BE2C (cell line): ENCODE data around the gene PLXDC2.

Source experiments
- DNase-seq: peaks from one replicate; pipeline ENCODE4 v3.0.0-alpha.2; 2020
- H3K27me3 ChIP-seq: fragments of 250-450 bp; sonication (Bioruptor Pico); 2 replicates; pipeline ENCODE4 v1.5.1; 2020; ENCODE audit warnings: mild to moderate bottlenecking
- H3K36me3 ChIP-seq: fragments of 250-450 bp; sonication (Bioruptor Pico); 2 replicates; pipeline ENCODE4 v1.5.1; 2020; ENCODE audit warnings: mild to moderate bottlenecking
- H3K4me1 ChIP-seq: fragments of 250-450 bp; sonication (Bioruptor Pico); 2 replicates; pipeline ENCODE4 v1.5.1; 2020
- H3K4me3 ChIP-seq: 2 replicates; pipeline ENCODE4 v1.5.1; 2011; ENCODE audit warnings: low read depth, low read length
- H3K9me3 ChIP-seq: fragments of 250-450 bp; sonication (Bioruptor Pico); 2 replicates; pipeline ENCODE4 v1.5.1; 2020
- CTCF ChIP-seq: IDR thresholded peaks from 2 replicates; pipeline ENCODE4 v1.5.1; 2012; ENCODE audit warnings: mild to moderate bottlenecking, low read depth, low read length

Gene PLXDC2

GRCh38 chr10:19809481-19809880, 6.8 kb upstream of the PLXDC2 start:
- no peak for TF ChIP-seq CTCF
- no peaks in the 10 kb centered on the region for H3K4me1 ChIP-seq
- H3K9me3 ChIP-seq = no peaks in the 10 kb centered on the region
- no peak overlapping the region for H3K4me3 ChIP-seq
- peaks cover 2% of the 10 kb centered on the region for H3K27me3 ChIP-seq
- DNase-seq = no peak
- H3K36me3 ChIP-seq = no peaks in the 10 kb centered on the region

GRCh38 chr10:19811540-19811939, 4.7 kb upstream of the PLXDC2 start:
- Histone ChIP-seq H3K36me3 (no peaks in the 10 kb centered on the region), H3K4me3 (no peak overlapping the region), H3K27me3 (peaks cover 17% of the 10 kb centered on the region), H3K9me3 (no peaks in the 10 kb centered on the region), H3K4me1 (no peaks in the 10 kb centered on the region)
- TF ChIP-seq CTCF = peak; percentile 65
- DNase-seq = no peak

GRCh38 chr10:19812976-19813375, 3.3 kb upstream of the PLXDC2 start:
- peaks cover 31% of the 10 kb centered on the region for H3K27me3 ChIP-seq
- no peaks in the 10 kb centered on the region for H3K9me3 ChIP-seq

GRCh38 chr10:19815036-19815730, 1.0 kb upstream of the PLXDC2 start:
- peak; percentile 12 for DNase-seq
- peak overlapping the region; percentile 80 for H3K4me3 ChIP-seq
- peaks cover 36% of the 10 kb centered on the region for H3K27me3 ChIP-seq
- H3K36me3 ChIP-seq = no peaks in the 10 kb centered on the region
- TF ChIP-seq CTCF = no peak
- no peaks in the 10 kb centered on the region for H3K9me3 ChIP-seq
- no peaks in the 10 kb centered on the region for H3K4me1 ChIP-seq

More at GRCh38 chr10:19812976-19813375, 3.3 kb upstream of the PLXDC2 start:
- no peak for TF ChIP-seq CTCF
- H3K4me1 ChIP-seq = no peaks in the 10 kb centered on the region
- H3K36me3 ChIP-seq = no peaks in the 10 kb centered on the region
- no peak overlapping the region for H3K4me3 ChIP-seq
- DNase-seq = no peak

- peak overlapping the region; percentile 80 for H3K4me3 ChIP-seq
- no peak for TF ChIP-seq CTCF
- peak; percentile 44 for DNase-seq
- no peaks in the 10 kb centered on the region for H3K36me3 ChIP-seq
- no peaks in the 10 kb centered on the region for H3K9me3 ChIP-seq
- no peaks in the 10 kb centered on the region for H3K4me1 ChIP-seq
- peaks cover 36% of the 10 kb centered on the region for H3K27me3 ChIP-seq
Observed at GRCh38 chr10:19815731-19816410, 361 bp upstream of the PLXDC2 start.
